Adrenal gland (tissue), 12 donors: ENCODE data around the gene FGF22. TPM values are rescaled to one million over a fixed set of nuclear protein-coding genes. Genes with fewer than 3 reads are reported as not detected.

Experiments used
- DNase-seq, 7 donors: peaks; one replicate each; pipeline ENCODE4 v3.0.0-alpha.2; 2019 to 2020
- H3K27ac ChIP-seq, 5 donors: fragments of 200-600 bp; sonication (generic) in 4 of 5; 1 replicate in 3 of 5; 2 replicates in 2 of 5; pipeline versions ENCODE4 v1.5.1 to v1.8.0; 2016 to 2020; ENCODE audit warnings: mild to moderate bottlenecking in 1 of 5
- H3K27me3 ChIP-seq: fragments of 200-600 bp; 2 replicates; pipeline ENCODE4 v1.8.0; 2021
- H3K36me3 ChIP-seq, 2 donors: fragments of 200-600 bp; replicated peaks in 1 of 2; 1 replicate in 1 of 2; 2 replicates in 1 of 2; pipeline versions ENCODE4 v1.5.1 to v1.8.0; 2018 to 2022
- H3K4me1 ChIP-seq, 2 donors: fragments of 200-600 bp; replicated peaks in 1 of 2; 1 replicate in 1 of 2; 2 replicates in 1 of 2; pipeline versions ENCODE4 v1.5.1 to v1.8.0; 2018 to 2021
- H3K4me3 ChIP-seq, 4 donors: fragments of 200-600 bp; sonication (generic) in 3 of 4; one replicate each; pipeline ENCODE4 v1.5.1; 2016 to 2018
- H3K9me3 ChIP-seq, 3 donors: fragments of 200-600 bp; sonication (generic) in 1 of 3; replicated peaks in 1 of 3; 1 replicate in 2 of 3; 2 replicates in 1 of 3; pipeline versions ENCODE4 v1.5.1 to v1.8.0; 2016 to 2021
- CTCF ChIP-seq, 6 experiments: fragments of 450-650 bp in 4 of 6; fragments of 200-600 bp in 2 of 6; sonication (generic) in 1 of 6; IDR thresholded peaks; 1 replicate in 5 of 6; 2 replicates in 1 of 6; pipeline versions ENCODE4 v1.5.1 to v1.8.0; 2016 to 2021; ENCODE audit warnings: antibody characterized with exemption in 6 of 6, mild to moderate bottlenecking in 2 of 6, moderate library complexity in 1 of 6
- POLR2A ChIP-seq, 2 donors: fragments of 450-650 bp; IDR thresholded peaks; one replicate each; pipeline ENCODE4 v1.6.1; 2017; ENCODE audit warnings: antibody characterized with exemption in 2 of 2, mild to moderate bottlenecking in 2 of 2, moderate library complexity in 1 of 2
- WGBS, 4 donors: extraction: QIAGEN DNeasy Blood & Tissue Kit in 2 of 4; methylation state at CpG; one replicate each; pipeline versions ENCODE4 v1.1.5 to v1.1.7; 2013 to 2017; 5-methylcytosine and 5-hydroxymethylcytosine counted together
- intact Hi-C, 2 donors: fragments of 100-400 bp; cut with DNase I; formaldehyde crosslinking; loops; one replicate each; pipeline versions ENCODE4 v1.14.1 to v1.15.0; 2022 to 2023
- polyA plus RNA-seq, 3 donors: library from polyadenylated mRNA; stranded (reverse); fragments of 200-250 nt in 2 of 3; fragments of 350-450 nt in 1 of 3; fragmentation: Illumina TruSeq in 1 of 3; extraction: RNeasy Lipid Tissue Mini Kit (QIAGEN cat#74804) in 1 of 3; gene quantifications; one replicate each; pipeline ENCODE4 v1.2.3, GENCODE V29; 2013 to 2014
- total RNA-seq, 9 donors: library from RNA; depleted of rRNA in 4 of 9; stranded (reverse); fragments of >200 nt in 4 of 9; fragments of 120-200 nt in 1 of 9; fragmentation: NEBNext Ultra II Directional in 1 of 9; extraction: Animal tissue kit (Norgen Biotek cat#: 25700) in 1 of 9; gene quantifications; one replicate each; pipeline versions ENCODE4 v1.1.0 to v1.2.4, GENCODE V29; 2013 to 2023
- donor health status: healthy with polysubstance abuse.
- donor health status: Bipolar disorder and iron deficiency.
- donor health status: DM: yes; HTN: yes; CAD: no.
- donor health status: DM: no; HTN: no; CAD: no.
- donor health status: DM: no; HTN: no; CAD: no.
- donor health status: DM: yes; HTN: yes; CAD: no.

The FGF22 gene
- total and polyA plus RNA-seq, 12 donors, result 0.14 to 1.2 (median 0.31) TPM; not detected in 6

GRCh38 chr19:622666-623065 is 17.0 kb upstream of the FGF22 start:
- intact Hi-C loops, result no loop called here
- H3K27me3 ChIP-seq, result no peaks in the 10 kb centered on the region
- TF ChIP-seq CTCF (IDR thresholded peaks at IDR 0.05) (no peak), POLR2A (IDR thresholded peaks at IDR 0.05) (no peak)
- no peak overlapping the region for H3K27ac ChIP-seq
- no peak for DNase-seq
- H3K9me3 ChIP-seq, result no peaks in the 10 kb centered on the region
- no peak overlapping the region for H3K4me3 ChIP-seq
- no peaks in the 10 kb centered on the region for H3K4me1 ChIP-seq
- WGBS, 4 donors, result 95 to 97% (median 95%) methylated on average over 18 to 37 of the region's 37 CpGs
- peaks cover 0 to 65% of the 10 kb centered on the region in 2 donors for H3K36me3 ChIP-seq

GRCh38 chr19:623175-623916 is 16.3 kb upstream of the FGF22 start:
- WGBS, 4 donors, result 89 to 96% (median 90%) methylated on average over 19 to 44 of the region's 44 CpGs
- no peak overlapping the region for H3K27ac ChIP-seq
- no peaks in the 10 kb centered on the region for H3K4me1 ChIP-seq
- no peak for DNase-seq
- intact Hi-C loops, result no loop called here
- no peak overlapping the region for H3K4me3 ChIP-seq
- H3K36me3 ChIP-seq, result peaks cover 0 to 64% of the 10 kb centered on the region in 2 donors
- no peak for TF ChIP-seq CTCF (IDR thresholded peaks at IDR 0.05)
- TF ChIP-seq POLR2A (IDR thresholded peaks at IDR 0.05), result no peak
- H3K27me3 ChIP-seq, result no peaks in the 10 kb centered on the region
- no peaks in the 10 kb centered on the region for H3K9me3 ChIP-seq

- H3K27ac ChIP-seq, result no peak overlapping the region
- H3K36me3 ChIP-seq, result peaks cover 0 to 64% of the 10 kb centered on the region in 2 donors
- no peaks in the 10 kb centered on the region for H3K4me1 ChIP-seq
- peak in 3 of 7 donors; percentile 39 to 76 (median 75) for DNase-seq
- H3K27me3 ChIP-seq, result no peaks in the 10 kb centered on the region
- no peak overlapping the region for H3K4me3 ChIP-seq
- TF ChIP-seq POLR2A (IDR thresholded peaks at IDR 0.05) (no peak), CTCF (IDR thresholded peaks at IDR 0.05) (no peak)
- no peaks in the 10 kb centered on the region for H3K9me3 ChIP-seq
- intact Hi-C loops, result no loop called here
- WGBS, 4 donors, result 63 to 78% (median 74%) methylated on average over 23 to 24 of the region's 24 CpGs
Measured at GRCh38 chr19:623974-624373, 15.7 kb upstream of the FGF22 start.

- Histone ChIP-seq H3K27me3 (no peaks in the 10 kb centered on the region), H3K4me1 (no peaks in the 10 kb centered on the region), H3K27ac (no peak overlapping the region), H3K9me3 (no peaks in the 10 kb centered on the region), H3K4me3 (no peak overlapping the region), H3K36me3 (peaks cover 0 to 64% of the 10 kb centered on the region in 2 donors)
- intact Hi-C loops, result no loop called here
- WGBS, 4 donors, result 90 to 96% (median 92%) methylated on average over 14 to 24 of the region's 24 CpGs
- DNase-seq, result no peak
- no peak for TF ChIP-seq CTCF (IDR thresholded peaks at IDR 0.05)
- no peak for TF ChIP-seq POLR2A (IDR thresholded peaks at IDR 0.05)
Measured at GRCh38 chr19:624433-625109, 15.1 kb upstream of the FGF22 start.
